Measurements from ENCODE around the gene POC1A. TPM values are rescaled to one million over a fixed set of nuclear protein-coding genes. Genes with fewer than 3 reads are reported as not detected.

The POC1A gene
- total and polyA plus RNA-seq, 2 of the 8 experiments (the other 6 are each of a cell fraction or from before 2014, with no cell fraction given), result 35.7 to 39.2 TPM

DNA sequence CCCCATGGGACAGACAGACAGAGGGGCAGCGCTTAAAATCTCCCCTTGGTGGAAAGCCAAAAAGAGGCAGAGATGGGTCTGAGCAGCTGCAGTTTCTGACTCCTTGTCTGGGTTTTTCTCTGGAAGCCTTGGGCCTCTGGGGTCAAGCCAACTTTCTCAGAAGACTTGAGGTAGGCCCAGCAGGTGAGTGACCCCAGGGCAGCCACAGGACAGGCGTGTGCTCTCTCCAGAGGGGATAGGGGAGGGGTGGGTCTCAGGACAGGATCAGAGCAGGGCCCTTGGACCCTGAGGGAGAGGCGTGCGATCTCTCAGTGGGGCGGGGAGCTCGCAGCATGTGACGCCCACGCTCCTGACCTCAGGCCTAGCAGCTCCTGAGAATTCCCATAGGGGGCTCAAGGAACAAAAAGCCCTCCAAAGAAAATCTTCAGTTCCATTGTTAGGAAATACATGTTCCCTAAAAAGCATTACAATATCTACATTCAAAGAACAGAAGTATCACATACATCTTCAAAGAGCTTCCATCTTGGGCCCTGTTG lies 63.2 kb downstream of the POC1A start:
- no peak overlapping the region for H2BK15ac ChIP-seq (ENCODE audit: low read length)
- H3K4me2 ChIP-seq (ENCODE audit: insufficient read depth in 1 of 2, low read depth in 2 of 2, low read length in 2 of 2), result no peak overlapping the region
- H3K27me3 ChIP-seq (replicated peaks in 1 of 4; ENCODE audit: control insufficient read depth in 3 of 4, extremely low read depth in 1 of 4, insufficient read depth in 3 of 4, low read length in 3 of 4), result no peaks in the 10 kb centered on the region
- no peak overlapping the region for H3K9ac ChIP-seq (replicated peaks in 1 of 4; ENCODE audit: extremely low read depth in 1 of 4, low read depth in 3 of 4, low read length in 3 of 4)
- POLR2A ChIA-PET (ENCODE audit: partially characterized antibody), result interaction anchor here (1.1 to 1.4 kb wide), 3 partner anchors 26 to 95 kb away, joined by 4 to 5 read pairs (median 5); partner anchors contain the start of gene RPL29
- DNase-seq (ENCODE audit: low read depth in 1 of 2, low spot score in 2 of 2) (no peak), FAIRE-seq (no peak)
- H3K9me3 ChIP-seq (ENCODE audit: insufficient read depth in 2 of 2, low read depth in 1 of 2, low read length in 1 of 2), result no peaks in the 10 kb centered on the region
- WGBS, 2 experiments (ENCODE audit: extremely low coverage in 1 of 2, insufficient coverage in 1 of 2, insufficient read length in 1 of 2, insufficient replicate concordance in 2 of 2, low coverage in 1 of 2, low lambda C conversion rate in 2 of 2, missing lambda C conversion rate in 1 of 2), result 87% methylated on average over 8 of the region's 8 CpGs; no CpG with 5 or more reads in 1 of the 2 experiments
- no peak overlapping the region for H3K14ac ChIP-seq (ENCODE audit: insufficient read length)
- no peak overlapping the region for H3K56ac ChIP-seq (replicated peaks; ENCODE audit: insufficient read length, low read depth, low read length)
- H3K23me2 ChIP-seq (ENCODE audit: low read depth, low read length), result no peaks in the 10 kb centered on the region
- no peak overlapping the region for H4K5ac ChIP-seq (ENCODE audit: insufficient read length, low read depth, low read length)
- H2AFZ ChIP-seq (ENCODE audit: low read length), result no peak overlapping the region
- no peak overlapping the region for H2BK120ac ChIP-seq (replicated peaks; ENCODE audit: low read depth, low read length)
- no peak overlapping the region for H3K4ac ChIP-seq (replicated peaks; ENCODE audit: insufficient read length, low read depth, low read length)
- no peak overlapping the region for H4K91ac ChIP-seq (replicated peaks; ENCODE audit: insufficient read length, low read length)
- H3K23ac ChIP-seq (ENCODE audit: insufficient read length), result no peak overlapping the region
- no peaks in the 10 kb centered on the region for H3K4me1 ChIP-seq (replicated peaks in 1 of 4; ENCODE audit: control insufficient read depth in 3 of 4, insufficient read depth in 4 of 4, low read length in 3 of 4)
- H3K18ac ChIP-seq (ENCODE audit: extremely low read depth, low read length), result no peak overlapping the region
- H3K79me2 ChIP-seq (ENCODE audit: control insufficient read depth in 1 of 2, insufficient read depth in 2 of 2, low read length in 2 of 2), result no peaks in the 10 kb centered on the region
- H2BK12ac ChIP-seq (ENCODE audit: low read depth, low read length), result no peak overlapping the region
- no peak overlapping the region for H2AK5ac ChIP-seq (ENCODE audit: low read depth, low read length)
- CTCF ChIA-PET (ENCODE audit: partially characterized antibody), result interaction anchor here (0.7 to 3.7 kb wide), 31 partner anchors 9 to 282 kb away, joined by 3 to 24 read pairs (median 4); partner anchors contain the start of genes ABHD14A and RRP9
- no peak overlapping the region for H3K27ac ChIP-seq (ENCODE audit: low read depth, low read length)
- peaks cover 2% of the 10 kb centered on the region in 2 experiments for H4K20me1 ChIP-seq (replicated peaks in 1 of 2; ENCODE audit: control insufficient read depth in 1 of 2, insufficient read depth in 2 of 2, low read length in 2 of 2)
- H3K36me3 ChIP-seq (ENCODE audit: control insufficient read depth in 2 of 4, insufficient read depth in 4 of 4, low read length in 3 of 4), result peaks cover 0 to 9% (median 4%) of the 10 kb centered on the region in 4 experiments; a peak in 4 of 8 replicates
- no peaks in the 10 kb centered on the region for H3K79me1 ChIP-seq (ENCODE audit: low read depth, low read length)
- no peak overlapping the region for H4K8ac ChIP-seq (ENCODE audit: extremely low read depth, insufficient read depth, low read length)
- H3K4me3 ChIP-seq (ENCODE audit: extremely low read depth in 1 of 4, insufficient read depth in 2 of 4, low read depth in 3 of 4, low read length in 4 of 4), result no peak overlapping the region
- TF ChIP-seq RAD21 (IDR thresholded peaks at IDR 0.05 in 1 of 2, conservative IDR thresholded peaks at IDR 0.05 in 1 of 2; ENCODE audit: low read depth in 2 of 2, low read length in 2 of 2) (no peak), BRCA1 (IDR thresholded peaks at IDR 0.05; ENCODE audit: low read depth, low read length) (no peak), YY1 (IDR thresholded peaks at IDR 0.05; ENCODE audit: low read depth, low read length) (no peak), TCF12 (IDR thresholded peaks at IDR 0.05; ENCODE audit: low read depth, low read length) (no peak), KDM4A (IDR thresholded peaks at IDR 0.05; ENCODE audit: low read depth, low read length, severe bottlenecking) (no peak), NRF1 (IDR thresholded peaks at IDR 0.05; ENCODE audit: low read depth, low read length) (no peak), FOSL1 (IDR thresholded peaks at IDR 0.05; ENCODE audit: insufficient read depth, low read depth, low read length) (no peak), CBX8 (IDR thresholded peaks at IDR 0.05; ENCODE audit: borderline replicate concordance, low read depth, low read length) (no peak)
- H2BK20ac ChIP-seq (ENCODE audit: low read length), result no peak overlapping the region
- no peak overlapping the region for H2BK5ac ChIP-seq (ENCODE audit: low read depth, low read length)

Measured in H1 (cell line).